Upper lobe of left lung (tissue), 6 donors: ENCODE data around the gene KCNG4. TPM values are rescaled to one million over a fixed set of nuclear protein-coding genes. Genes with fewer than 3 reads are reported as not detected.

Experiments
- ATAC-seq, 2 donors: fragments of 200-7000 bp; cut with Tn5 transposase; one replicate each; pipeline ENCODE4 v1.9.1; 2022; ENCODE audit warnings: mild to moderate bottlenecking in 2 of 2, moderate library complexity in 2 of 2; ENCODE audit not compliant: low FRiP score in 2 of 2
- DNase-seq, 2 donors: peaks; one replicate each; pipeline ENCODE4 v3.0.0-alpha.2; 2019 to 2020
- H3K27ac ChIP-seq, 4 donors: fragments of 200-600 bp; sonication (generic); one replicate each; pipeline ENCODE4 v1.5.1; 2016 to 2019
- H3K27me3 ChIP-seq, 4 donors: fragments of 200-600 bp; sonication (generic); one replicate each; pipeline ENCODE4 v1.5.1; 2017 to 2019
- H3K36me3 ChIP-seq, 4 donors: fragments of 200-600 bp; sonication (generic); one replicate each; pipeline ENCODE4 v1.5.1; 2016 to 2019
- H3K4me1 ChIP-seq, 4 donors: fragments of 200-600 bp; sonication (generic); one replicate each; pipeline ENCODE4 v1.5.1; 2018 to 2019
- H3K4me3 ChIP-seq, 4 donors: fragments of 200-600 bp; sonication (generic); one replicate each; pipeline ENCODE4 v1.5.1; 2017 to 2019; ENCODE audit warnings: mild to moderate bottlenecking in 2 of 4, moderate library complexity in 1 of 4
- H3K9me3 ChIP-seq, 4 donors: fragments of 200-600 bp; sonication (generic); one replicate each; pipeline ENCODE4 v1.5.1; 2018 to 2019
- EP300 ChIP-seq, 4 donors: sonication (generic); formaldehyde crosslinking; IDR thresholded peaks; one replicate each; pipeline ENCODE4 v1.5.1; 2017; ENCODE audit warnings: antibody characterized with exemption in 4 of 4, control low read depth in 2 of 4
- POLR2A ChIP-seq, 4 donors: fragments of 450-650 bp; IDR thresholded peaks; one replicate each; pipeline ENCODE4 v1.5.1; 2016 to 2017; ENCODE audit warnings: antibody characterized with exemption in 4 of 4, mild to moderate bottlenecking in 2 of 4
- POLR2AphosphoS5 ChIP-seq, 2 donors: sonication (generic); formaldehyde crosslinking; IDR thresholded peaks; one replicate each; pipeline ENCODE4 v1.5.1; 2017; ENCODE audit warnings: antibody characterized with exemption in 2 of 2
- WGBS, 2 donors: methylation state at CpG; one replicate each; pipeline ENCODE4 v1.1.5; 2017 to 2018; 5-methylcytosine and 5-hydroxymethylcytosine counted together
- total RNA-seq, 6 donors: library from RNA; depleted of rRNA in 4 of 6; stranded (reverse); fragments of >200 nt in 4 of 6; gene quantifications; one replicate each; pipeline versions ENCODE4 v1.1.0 to v1.2.1, GENCODE V29; 2016 to 2021
- TF ChIP-seq, protein P1 (sequence below), 6 experiments: fragments of 450-650 bp in 4 of 6; fragments of 200-600 bp in 2 of 6; sonication (generic) in 2 of 6; IDR thresholded peaks; one replicate each; pipeline ENCODE4 v1.5.1; 2016 to 2019; ENCODE audit warnings: antibody characterized with exemption in 6 of 6
- donor health status: DM: no; HTN: no; CAD: no; lungs with moderate emphysema.
- donor health status: DM: no; HTN: yes; CAD: no; lungs with severe emphysema.

Gene KCNG4
- total RNA-seq, 6 donors from 2014 or later: not detected

DNA sequence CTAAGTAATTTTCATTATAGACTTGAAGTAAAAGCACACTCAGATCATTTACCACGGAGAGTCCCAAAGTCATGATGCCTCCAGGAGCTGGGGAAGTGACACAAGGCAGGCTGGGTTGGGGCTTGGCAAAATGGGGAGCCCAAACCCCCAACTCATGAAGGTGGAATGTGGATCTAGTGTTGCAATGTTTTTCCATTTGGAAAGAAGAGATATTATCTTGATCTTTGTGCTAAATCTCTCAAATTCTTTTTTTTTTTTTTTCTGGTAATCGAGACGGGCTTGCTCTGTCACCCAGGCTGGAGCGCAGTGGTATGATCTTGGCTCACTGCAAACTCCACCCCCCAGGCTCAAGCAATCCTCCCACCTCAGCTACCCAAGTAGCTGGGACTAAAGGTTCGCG, 7.5 kb upstream of the KCNG4 start:
- no peaks in the 10 kb centered on the region for H3K36me3 ChIP-seq
- H3K4me1 ChIP-seq: no peaks in the 10 kb centered on the region
- ATAC-seq (no peak), DNase-seq (no peak)
- 87 to 90% methylated on average over 6 of the region's 6 CpGs for WGBS, 2 donors
- no peak overlapping the region for H3K4me3 ChIP-seq
- H3K27me3 ChIP-seq: no peaks in the 10 kb centered on the region
- H3K9me3 ChIP-seq: no peaks in the 10 kb centered on the region
- TF ChIP-seq POLR2AphosphoS5 (IDR thresholded peaks at IDR 0.05) (no peak), POLR2A (IDR thresholded peaks at IDR 0.05) (no peak), EP300 (IDR thresholded peaks at IDR 0.05) (no peak)
- TF ChIP-seq, protein P1, sequence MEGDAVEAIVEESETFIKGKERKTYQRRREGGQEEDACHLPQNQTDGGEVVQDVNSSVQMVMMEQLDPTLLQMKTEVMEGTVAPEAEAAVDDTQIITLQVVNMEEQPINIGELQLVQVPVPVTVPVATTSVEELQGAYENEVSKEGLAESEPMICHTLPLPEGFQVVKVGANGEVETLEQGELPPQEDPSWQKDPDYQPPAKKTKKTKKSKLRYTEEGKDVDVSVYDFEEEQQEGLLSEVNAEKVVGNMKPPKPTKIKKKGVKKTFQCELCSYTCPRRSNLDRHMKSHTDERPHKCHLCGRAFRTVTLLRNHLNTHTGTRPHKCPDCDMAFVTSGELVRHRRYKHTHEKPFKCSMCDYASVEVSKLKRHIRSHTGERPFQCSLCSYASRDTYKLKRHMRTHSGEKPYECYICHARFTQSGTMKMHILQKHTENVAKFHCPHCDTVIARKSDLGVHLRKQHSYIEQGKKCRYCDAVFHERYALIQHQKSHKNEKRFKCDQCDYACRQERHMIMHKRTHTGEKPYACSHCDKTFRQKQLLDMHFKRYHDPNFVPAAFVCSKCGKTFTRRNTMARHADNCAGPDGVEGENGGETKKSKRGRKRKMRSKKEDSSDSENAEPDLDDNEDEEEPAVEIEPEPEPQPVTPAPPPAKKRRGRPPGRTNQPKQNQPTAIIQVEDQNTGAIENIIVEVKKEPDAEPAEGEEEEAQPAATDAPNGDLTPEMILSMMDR (IDR thresholded peaks at IDR 0.05): no peak
- H3K27ac ChIP-seq: no peak overlapping the region

- Histone ChIP-seq H3K9me3 (no peaks in the 10 kb centered on the region), H3K36me3 (no peaks in the 10 kb centered on the region), H3K27me3 (no peaks in the 10 kb centered on the region), H3K4me1 (no peaks in the 10 kb centered on the region), H3K4me3 (no peak overlapping the region), H3K27ac (no peak overlapping the region)
- no peak for TF ChIP-seq EP300 (IDR thresholded peaks at IDR 0.05)
- no peak for TF ChIP-seq POLR2A (IDR thresholded peaks at IDR 0.05)
- TF ChIP-seq POLR2AphosphoS5 (IDR thresholded peaks at IDR 0.05): no peak
- TF ChIP-seq, protein P1 (IDR thresholded peaks at IDR 0.05): no peak
- DNase-seq (no peak), ATAC-seq (no peak)
- 74 to 85% methylated on average over 4 to 5 of the region's 5 CpGs for WGBS, 2 donors
Measured at GRCh38 chr16:84246679-84247077, 6.9 kb upstream of the KCNG4 start.

GRCh38 chr16:84245956-84246678, 6.3 kb upstream of the KCNG4 start:
- TF ChIP-seq EP300 (IDR thresholded peaks at IDR 0.05) (no peak), POLR2A (IDR thresholded peaks at IDR 0.05) (no peak), POLR2AphosphoS5 (IDR thresholded peaks at IDR 0.05) (no peak)
- TF ChIP-seq, protein P1 (IDR thresholded peaks at IDR 0.05): no peak
- H3K9me3 ChIP-seq: no peaks in the 10 kb centered on the region
- H3K4me1 ChIP-seq: no peaks in the 10 kb centered on the region
- WGBS, 2 donors: 90 to 93% methylated on average over 10 of the region's 10 CpGs
- DNase-seq (no peak), ATAC-seq (no peak)
- H3K27ac ChIP-seq: no peak overlapping the region
- H3K4me3 ChIP-seq: no peak overlapping the region
- H3K27me3 ChIP-seq: no peaks in the 10 kb centered on the region
- no peaks in the 10 kb centered on the region for H3K36me3 ChIP-seq

DNA sequence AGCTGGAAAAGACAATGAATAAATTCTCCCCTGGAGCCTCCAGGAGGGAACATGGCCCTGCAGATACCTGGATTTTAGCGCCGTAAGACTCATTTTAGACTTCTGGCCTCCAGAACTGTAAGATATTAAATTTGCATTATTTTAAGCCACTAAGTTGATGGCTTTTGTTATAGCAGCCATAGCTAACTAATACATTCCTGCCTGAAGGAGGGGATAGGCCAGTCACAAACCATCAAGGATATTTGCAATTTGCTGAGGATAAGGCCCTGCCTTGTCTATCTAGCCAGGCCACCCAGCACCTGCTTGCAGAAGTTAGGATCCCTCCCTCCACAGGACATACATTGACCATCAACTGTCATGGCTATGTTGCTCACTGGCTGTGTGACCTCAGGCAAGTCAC, 4.9 kb upstream of the KCNG4 start:
- Histone ChIP-seq H3K27me3 (no peaks in the 10 kb centered on the region), H3K4me3 (no peak overlapping the region), H3K9me3 (no peaks in the 10 kb centered on the region), H3K36me3 (no peaks in the 10 kb centered on the region), H3K27ac (no peak overlapping the region), H3K4me1 (peaks cover 0 to 3% (median 0%) of the 10 kb centered on the region in 4 donors)
- DNase-seq (no peak), ATAC-seq (no peak)
- TF ChIP-seq POLR2A (IDR thresholded peaks at IDR 0.05) (no peak), EP300 (IDR thresholded peaks at IDR 0.05) (no peak), POLR2AphosphoS5 (IDR thresholded peaks at IDR 0.05) (no peak)
- TF ChIP-seq, protein P1 (IDR thresholded peaks at IDR 0.05): no peak
- 96 to 100% methylated on average over 2 of the region's 2 CpGs for WGBS, 2 donors

- H3K9me3 ChIP-seq: no peaks in the 10 kb centered on the region
- WGBS, 2 donors: 71 to 86% methylated on average over 1 of the region's 1 CpG
- no peak for ATAC-seq
- DNase-seq: no peak
- H3K4me3 ChIP-seq: no peak overlapping the region
- H3K4me1 ChIP-seq: peaks cover 0 to 9% (median 6%) of the 10 kb centered on the region in 4 donors
- no peaks in the 10 kb centered on the region for H3K27me3 ChIP-seq
- H3K27ac ChIP-seq: no peak overlapping the region
- TF ChIP-seq EP300 (IDR thresholded peaks at IDR 0.05): no peak
- no peak for TF ChIP-seq POLR2A (IDR thresholded peaks at IDR 0.05)
- TF ChIP-seq, protein P1 (IDR thresholded peaks at IDR 0.05): no peak
- no peak for TF ChIP-seq POLR2AphosphoS5 (IDR thresholded peaks at IDR 0.05)
- H3K36me3 ChIP-seq: no peaks in the 10 kb centered on the region
Measured at GRCh38 chr16:84243732-84244131, 3.9 kb upstream of the KCNG4 start.
